Suppressor macrophage treated with lipopolysaccharide for 4 hours (primary cell): Measurements from ENCODE around the gene SPTLC1.
"Not testable (repeated sequence)": the region's sequence is repeated elsewhere in the genome, so short reads cannot be mapped to it uniquely, and the experiment has no call there.

Source experiments
- DNase-seq: peaks from one replicate; pipeline ENCODE4 v3.0.0-alpha.2; 2020

The SPTLC1 gene, protein sequence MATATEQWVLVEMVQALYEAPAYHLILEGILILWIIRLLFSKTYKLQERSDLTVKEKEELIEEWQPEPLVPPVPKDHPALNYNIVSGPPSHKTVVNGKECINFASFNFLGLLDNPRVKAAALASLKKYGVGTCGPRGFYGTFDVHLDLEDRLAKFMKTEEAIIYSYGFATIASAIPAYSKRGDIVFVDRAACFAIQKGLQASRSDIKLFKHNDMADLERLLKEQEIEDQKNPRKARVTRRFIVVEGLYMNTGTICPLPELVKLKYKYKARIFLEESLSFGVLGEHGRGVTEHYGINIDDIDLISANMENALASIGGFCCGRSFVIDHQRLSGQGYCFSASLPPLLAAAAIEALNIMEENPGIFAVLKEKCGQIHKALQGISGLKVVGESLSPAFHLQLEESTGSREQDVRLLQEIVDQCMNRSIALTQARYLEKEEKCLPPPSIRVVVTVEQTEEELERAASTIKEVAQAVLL

DNA sequence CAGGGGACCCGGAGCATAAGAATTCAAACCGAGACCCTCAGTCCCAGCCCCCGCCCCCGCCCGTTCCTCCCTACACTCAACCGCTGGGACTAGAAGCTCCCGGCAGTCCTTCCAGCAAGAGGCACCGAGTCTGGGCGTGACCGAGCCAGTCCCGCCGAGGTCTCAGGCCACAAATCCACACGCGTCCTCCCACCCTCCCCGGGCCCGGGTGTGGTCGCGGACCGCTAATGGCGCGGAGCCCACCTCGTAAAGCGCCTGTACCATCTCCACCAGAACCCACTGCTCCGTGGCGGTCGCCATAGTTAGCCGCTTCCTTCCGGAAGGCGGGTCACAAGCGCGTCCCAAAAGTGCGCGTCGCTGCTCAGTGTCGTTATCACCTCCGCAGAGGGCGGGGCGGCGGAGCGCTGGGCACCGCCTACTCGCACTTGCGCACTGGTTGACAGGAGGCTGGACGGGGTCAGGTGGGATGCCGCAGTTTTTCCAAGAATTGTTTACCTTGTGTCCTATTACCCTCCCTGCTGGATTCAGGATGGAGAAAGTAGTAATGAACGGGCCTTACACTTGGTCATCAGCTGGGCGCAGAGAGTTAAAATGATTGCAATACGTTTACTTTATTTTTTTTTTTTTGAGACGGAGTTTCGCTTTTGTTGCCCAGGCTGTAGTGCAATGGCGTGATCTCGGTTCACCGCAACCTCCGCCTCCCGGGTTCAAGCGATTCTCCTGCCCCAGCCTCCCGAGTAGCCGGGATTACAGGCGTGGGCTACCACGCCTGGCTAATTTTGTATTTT lies at the start of gene SPTLC1:
Gene SPTLC1, minus strand, starts transcription at position 343 of the 788 bp plus-strand sequence. Its CDS starts 43 bp downstream, at position 300.
- DNase-seq, result peak; percentile 97

DNA sequence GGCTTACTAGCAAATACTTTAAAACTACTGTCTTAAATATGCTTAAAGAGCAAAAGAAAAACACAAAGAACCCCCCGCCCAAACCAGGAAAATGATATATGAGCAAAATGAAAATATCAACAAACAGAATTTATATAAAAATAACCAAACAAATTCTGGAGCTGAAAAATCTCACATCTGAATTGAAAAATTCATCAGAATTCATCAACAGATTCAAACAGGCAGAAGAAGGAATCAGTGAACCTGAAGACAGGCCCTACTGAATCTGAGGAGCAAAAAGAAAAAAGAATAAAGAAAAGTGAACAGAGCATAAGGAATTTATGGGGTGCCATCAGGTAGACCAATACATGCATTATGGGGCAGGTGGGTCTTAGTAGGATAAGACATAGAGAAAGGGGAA lies 49.8 kb upstream of the SPTLC1 start:
- DNase-seq, result no peak

DNA sequence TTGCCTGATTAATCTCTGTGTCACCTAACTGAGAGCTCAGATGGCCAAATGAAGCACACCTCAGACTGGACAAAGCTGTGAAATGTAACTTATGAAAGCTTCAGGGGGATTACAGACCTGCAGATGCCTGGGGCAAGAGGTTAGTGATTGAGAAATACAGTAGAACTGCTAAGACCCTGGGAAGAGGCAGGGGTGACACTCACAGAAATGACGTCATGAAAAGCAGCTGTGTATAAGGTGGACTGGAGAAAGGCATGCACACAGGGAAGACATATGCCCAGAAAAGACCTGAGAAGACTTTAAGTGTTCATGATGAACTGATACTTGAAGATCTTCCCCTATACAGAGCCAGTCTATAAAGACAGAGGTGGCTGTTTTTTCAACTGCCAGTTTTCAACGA lies 49.3 kb upstream of the SPTLC1 start:
- DNase-seq, result no peak

DNA sequence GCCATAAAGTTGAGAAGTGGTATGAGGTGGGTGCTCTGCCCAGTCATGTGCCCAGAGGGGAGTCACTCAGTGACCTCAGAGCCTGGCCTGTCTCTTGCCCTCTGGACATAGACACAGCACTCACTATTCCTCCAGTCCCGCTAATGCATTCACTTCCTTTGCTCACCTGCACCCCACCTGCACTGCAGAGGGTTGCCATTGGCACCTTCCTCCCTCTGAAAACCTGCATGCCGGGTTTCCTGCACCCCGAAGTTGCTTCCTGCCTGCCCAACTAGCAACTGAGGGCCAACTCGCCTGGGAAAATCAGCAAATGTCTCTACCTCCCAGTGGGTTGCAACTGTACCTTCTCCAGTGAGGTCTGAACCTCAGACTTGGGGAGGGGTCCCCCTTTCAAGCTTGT lies 48.1 kb upstream of the SPTLC1 start:
- no peak for DNase-seq

DNA sequence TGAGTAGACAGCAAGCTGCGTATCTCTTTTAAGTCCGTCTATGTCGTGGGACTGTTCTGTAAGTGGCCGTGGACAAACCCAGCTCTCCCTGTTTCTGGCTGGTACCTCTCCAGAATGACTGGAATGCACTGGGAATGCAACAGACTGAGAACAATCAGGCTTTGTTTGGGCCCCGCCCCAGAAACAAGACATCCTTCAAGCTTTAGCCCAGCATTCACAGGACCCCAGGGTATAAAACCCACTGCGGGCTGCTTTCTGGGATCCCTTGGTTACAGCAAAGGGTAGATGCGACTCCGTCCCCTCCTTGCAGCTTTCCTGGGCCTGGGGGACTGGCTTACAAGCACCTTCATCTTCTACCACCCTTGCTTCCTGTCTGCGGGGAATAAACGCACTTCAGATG lies 45.6 kb upstream of the SPTLC1 start:
- no peak for DNase-seq

DNA sequence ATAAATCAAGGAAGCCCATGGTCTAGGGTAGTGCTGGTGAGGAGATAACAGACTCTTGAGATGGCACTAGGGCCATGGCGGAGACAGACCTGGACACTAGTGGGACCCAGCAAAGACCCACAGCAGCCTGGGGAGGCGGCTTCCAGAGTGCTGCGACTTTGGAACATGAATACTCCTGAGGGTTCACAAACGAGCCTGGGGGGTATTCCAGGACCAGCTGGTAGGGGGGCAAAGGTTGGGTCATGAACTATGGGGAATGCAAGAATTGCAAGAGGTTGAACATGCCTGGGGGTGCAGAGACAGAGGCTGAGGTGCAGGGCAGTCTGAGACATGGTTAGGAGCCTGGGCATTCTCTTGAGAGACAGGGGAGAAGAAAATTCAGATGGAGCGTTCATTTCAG lies 43.8 kb upstream of the SPTLC1 start:
- DNase-seq, result no peak

DNA sequence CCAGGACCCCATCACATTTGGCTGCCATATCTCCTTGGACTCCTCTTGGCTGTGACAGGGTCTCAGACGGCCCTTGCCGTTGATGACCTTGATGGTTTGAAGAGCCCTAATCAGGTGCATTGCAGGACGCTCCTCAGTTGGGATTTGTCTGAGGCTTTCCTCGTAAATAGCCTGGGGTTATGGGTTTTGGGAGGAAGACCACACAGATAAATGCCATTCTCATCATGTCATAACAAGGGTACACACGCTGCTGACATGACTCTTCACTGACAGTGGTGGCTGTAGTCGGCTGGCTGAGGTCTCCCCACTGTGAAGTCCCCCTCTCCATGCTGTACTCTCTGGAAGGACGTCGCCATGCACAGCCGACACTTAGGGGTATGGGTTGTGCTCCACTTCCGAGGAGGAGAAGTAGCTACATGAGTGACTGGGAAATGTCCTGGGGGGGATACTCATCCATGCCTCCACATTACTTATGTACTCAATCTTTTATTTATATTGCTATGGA lies 42.9 kb upstream of the SPTLC1 start:
- DNase-seq, result no peak

DNA sequence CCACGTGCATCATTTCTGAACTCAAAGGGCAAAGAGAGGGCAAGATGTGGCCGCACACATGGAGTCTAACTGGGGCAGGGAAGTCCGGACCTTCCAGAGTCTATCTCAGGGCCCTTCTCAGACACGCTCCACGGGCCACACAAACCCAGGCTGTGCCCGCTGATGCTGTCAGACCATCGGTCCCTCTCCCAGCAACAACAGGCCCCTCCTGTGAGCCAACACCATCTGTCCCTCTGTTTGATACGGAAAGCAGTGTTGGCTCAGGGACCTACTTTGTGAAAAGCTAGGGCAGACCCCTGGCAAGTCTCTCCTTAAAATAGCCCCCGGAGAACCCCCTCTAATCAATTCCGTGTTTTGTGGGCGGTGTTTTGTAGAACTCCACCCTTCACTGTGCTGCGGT lies 40.5 kb upstream of the SPTLC1 start:
- not testable (repeated sequence) for DNase-seq

DNA sequence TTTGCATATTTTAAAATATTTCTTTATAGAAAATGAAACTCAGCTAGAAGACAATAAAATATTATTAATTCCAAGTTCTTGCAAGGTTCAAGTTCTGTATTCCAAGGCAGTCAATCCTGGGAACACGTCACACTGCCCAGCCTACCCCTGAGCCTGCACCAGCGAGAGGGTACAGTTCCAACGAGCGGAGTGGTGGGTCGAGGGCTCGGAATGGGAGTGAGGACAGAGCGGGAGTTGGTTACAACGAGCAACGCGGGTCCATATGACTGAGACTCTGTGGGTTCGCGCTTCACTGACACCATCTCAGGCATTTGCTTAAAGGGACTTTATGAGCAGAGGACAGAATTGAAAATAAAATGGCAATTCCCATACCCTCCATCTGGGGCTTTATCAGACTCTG lies 40.0 kb upstream of the SPTLC1 start:
- no peak for DNase-seq

DNA sequence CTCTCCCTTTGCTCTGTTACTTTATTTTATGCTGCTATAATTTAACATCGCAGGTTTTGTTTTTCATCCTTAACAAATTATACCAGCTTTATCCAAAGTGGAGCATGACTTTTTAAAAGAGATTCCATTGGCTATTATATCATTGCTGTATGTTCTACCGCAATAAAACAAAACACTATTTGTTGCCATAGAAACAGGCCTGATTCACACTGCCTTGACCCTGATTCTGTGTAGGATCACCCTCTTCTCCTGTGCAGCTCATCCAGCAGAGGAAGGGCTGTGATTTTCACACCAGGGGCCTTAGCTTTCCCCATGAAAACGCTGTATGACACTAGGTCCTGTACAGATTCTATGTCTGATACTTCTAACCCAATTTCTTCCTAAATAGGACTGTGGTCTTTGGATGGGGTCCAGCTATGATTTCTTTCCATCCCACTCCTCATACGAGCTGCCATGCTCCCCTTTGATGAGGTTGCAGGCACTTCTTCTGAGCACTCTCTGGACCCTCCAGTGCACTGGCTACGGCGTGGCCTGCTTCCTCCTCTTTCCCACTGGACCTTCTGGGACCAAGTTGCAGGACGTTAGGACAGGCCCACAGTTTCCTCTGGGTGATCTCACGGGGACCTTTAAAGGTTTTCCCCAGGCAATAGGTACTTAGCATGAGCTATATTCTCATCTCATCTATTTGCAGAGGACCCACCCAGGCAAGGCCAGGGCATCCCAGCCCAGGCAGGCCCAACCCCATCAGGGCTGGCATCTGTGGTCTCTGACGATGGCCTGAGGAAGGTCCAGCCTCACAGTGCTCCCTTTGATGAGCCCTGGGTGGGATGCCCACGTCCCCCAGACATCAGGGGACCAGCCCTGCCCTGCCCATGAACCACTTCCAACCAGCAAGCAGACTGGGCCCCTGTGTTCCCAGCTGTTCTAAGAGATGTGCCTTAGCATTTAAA lies 38.5 kb upstream of the SPTLC1 start:
- not testable (repeated sequence) for DNase-seq

DNA sequence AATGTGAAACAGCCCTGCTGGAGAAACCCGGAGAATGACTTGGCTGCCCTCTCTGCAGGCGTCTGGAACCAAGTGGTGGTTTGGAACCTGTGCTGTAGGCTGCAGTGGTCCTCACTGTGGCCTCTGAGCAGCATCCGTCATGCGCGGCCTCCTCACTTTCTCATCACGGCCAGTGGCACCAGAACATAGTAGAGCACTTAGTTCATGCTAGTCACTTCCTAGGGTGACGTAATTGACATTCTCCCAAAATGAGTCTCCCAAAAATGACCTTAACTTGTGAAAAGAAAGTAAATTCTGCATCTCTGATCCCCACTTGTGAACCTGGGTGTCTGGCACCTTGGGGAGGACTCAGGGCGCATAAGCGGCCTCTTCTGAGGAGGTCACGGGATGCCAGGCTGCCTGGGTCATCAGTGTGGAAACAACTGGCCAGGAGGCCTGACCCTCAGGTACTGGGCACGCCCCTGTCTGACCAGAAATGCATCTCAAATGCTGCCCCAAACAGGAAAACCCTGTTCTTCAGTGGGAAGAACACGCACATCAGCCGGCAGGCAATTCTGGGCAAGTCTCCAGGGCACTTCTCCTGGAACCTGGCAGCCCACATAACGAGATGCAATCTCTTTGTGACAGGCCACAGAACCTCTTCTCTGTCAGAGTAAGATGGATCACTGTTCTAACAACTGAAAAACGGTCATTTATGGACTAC lies 36.6 kb upstream of the SPTLC1 start:
- no peak for DNase-seq

DNA sequence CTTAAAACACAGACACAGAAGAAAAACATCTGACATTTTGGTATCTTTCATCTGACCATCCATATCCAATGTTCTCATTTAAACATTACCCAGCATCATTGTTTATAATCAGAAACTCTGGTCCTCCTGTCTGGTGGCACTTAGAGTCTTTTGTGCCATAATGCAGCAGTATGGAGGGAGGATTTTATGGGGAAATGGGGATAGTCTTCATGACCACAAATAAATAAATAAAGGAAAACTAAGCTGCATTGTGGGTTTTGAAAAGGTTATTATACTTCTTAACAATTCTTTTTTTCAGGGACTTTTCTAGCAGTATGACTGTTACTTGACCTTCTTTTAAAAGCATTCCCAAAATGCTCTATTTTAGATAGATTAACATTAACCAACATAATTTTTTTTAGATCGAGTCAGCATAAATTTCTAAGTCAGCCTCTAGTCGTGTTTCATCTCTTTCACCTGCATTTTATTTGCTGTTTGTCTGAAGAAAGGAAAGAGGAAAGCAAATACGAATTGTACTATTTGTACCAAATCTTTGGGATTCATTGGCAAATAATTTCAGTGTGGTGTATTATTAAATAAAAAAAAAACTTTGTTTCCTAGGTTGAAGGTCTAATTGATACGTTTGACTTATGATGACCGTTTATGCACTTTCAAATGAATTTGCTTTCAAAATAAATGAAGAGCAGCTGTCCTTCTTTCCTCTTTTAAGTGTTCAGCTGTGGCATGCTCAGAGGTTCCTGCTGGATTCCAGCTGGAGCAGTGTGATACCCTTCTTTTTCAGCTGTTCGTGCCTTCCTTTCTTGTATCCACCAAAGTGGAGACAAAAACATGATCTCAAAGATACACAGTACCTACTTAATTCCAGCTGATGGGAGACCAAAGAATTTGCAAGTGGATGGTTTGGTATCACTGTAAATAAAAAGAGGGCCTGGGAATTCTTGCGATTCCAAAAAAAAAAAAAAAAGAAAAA lies 35.6 kb upstream of the SPTLC1 start:
- DNase-seq, result not testable (repeated sequence)

DNA sequence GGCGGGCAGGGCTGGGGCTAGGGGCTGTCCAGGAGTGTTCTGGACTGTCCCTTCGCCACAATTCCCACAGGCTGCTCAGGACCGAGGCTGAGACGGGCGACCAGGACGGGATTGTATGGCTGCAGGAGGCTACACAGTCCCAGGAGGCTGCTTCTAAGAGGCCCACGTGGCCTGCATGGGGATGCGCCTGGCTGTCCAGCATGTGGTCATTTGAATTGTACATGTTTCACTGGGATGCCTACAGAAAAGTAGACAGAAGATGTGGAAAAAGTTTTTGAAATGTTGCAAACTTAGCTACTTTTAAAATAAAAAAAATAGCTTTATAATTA lies 32.6 kb upstream of the SPTLC1 start:
- DNase-seq, result no peak

DNA sequence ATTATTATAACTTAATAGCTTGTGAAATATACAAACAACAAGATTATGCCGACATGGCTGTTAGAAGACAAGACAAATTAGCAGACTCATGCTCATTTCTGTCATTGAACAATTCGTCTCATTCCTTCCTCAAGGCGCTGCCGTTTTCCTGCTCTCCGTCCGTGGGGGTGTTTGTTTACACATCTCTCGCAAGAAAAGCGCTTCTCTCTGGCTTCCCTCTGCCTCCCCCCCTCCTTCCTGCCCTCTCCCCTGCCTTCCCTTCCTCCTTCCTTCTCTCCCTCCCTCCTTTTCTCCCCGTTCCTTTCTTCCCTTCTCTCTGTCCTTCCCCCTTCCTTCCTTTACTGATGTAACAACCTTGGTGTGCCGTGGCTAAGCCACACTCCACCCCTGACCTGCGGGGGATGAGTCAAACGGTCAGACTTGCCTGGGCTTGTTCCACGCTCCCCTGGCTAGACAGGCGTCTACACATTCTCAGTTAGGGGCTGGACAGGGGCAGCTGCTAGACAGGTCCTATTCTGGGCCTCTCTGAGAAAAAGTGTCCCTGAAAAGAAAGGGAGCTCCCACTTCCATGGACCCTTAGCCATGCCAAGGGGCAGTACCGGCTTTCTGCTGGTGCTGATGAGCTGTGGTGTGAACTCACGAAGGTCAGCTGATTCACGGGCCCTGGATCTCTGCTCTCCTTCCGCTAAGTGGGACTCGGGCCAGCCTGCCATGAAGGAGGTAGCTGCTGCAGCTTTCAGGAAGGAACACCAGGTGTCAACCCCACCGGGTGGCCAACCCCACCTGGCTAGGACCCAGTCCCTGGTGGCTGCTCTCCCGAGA lies 32.0 kb upstream of the SPTLC1 start:
- DNase-seq, result peak; percentile 37

DNA sequence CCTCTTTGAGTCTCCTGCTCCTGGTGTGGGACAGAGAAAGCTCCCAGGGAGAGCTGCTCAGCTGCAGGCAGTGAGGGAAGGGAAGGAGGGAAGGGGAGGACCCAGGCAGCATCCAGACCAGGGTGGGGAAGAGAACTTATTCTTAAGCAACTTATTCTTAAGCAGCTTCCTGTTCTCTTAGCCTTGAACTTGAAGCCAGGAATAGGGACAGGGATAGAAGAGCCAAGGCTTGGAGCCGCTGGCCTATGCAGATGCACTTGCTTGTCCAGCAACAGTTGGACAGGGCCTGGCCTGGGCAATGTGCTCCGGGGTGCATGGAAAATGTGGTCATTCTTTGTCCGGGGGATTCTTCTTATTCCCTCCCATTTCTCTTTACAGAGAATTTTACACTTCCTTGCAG lies 31.4 kb upstream of the SPTLC1 start:
- DNase-seq, result no peak

DNA sequence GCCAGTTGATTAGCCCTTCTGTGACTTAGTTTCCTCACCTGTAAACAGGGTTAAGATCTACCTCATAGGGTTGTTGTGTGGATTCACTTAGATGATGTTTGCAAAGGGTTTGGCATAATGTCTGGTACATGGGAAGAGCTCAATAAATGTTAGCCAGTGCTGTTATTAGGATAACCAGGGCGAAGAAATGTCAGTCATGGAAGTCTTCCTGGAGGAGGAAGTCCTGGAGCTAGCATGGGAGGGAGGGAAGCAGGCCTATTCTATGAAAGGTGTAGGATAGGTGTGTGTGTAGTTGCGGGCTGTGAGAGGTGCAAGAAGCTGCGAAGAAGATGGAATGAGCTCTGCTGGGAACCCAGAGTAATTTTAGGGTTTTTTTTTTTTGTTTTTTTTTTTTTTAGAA lies 30.6 kb upstream of the SPTLC1 start:
- not testable (repeated sequence) for DNase-seq

DNA sequence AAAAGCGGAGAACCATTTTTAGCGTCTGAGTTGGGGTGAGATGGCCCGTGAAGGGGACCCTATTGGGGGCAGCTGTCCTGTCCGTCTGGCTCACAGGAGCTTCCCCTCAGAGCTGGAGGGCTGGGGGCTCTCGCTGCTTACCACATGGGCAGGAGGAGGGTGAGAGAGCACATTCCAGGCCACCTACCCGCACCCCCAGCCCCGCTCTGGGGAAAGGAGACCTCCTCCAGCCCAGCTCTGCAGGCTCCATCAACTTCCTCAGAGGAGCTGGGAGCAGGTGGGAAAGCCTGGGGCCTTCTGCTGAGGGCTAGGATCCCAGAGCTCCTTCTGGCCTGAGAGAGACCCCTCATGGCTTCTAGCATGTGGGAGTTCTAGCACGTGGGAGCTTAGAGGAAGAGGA lies 27.1 kb upstream of the SPTLC1 start:
- no peak for DNase-seq

DNA sequence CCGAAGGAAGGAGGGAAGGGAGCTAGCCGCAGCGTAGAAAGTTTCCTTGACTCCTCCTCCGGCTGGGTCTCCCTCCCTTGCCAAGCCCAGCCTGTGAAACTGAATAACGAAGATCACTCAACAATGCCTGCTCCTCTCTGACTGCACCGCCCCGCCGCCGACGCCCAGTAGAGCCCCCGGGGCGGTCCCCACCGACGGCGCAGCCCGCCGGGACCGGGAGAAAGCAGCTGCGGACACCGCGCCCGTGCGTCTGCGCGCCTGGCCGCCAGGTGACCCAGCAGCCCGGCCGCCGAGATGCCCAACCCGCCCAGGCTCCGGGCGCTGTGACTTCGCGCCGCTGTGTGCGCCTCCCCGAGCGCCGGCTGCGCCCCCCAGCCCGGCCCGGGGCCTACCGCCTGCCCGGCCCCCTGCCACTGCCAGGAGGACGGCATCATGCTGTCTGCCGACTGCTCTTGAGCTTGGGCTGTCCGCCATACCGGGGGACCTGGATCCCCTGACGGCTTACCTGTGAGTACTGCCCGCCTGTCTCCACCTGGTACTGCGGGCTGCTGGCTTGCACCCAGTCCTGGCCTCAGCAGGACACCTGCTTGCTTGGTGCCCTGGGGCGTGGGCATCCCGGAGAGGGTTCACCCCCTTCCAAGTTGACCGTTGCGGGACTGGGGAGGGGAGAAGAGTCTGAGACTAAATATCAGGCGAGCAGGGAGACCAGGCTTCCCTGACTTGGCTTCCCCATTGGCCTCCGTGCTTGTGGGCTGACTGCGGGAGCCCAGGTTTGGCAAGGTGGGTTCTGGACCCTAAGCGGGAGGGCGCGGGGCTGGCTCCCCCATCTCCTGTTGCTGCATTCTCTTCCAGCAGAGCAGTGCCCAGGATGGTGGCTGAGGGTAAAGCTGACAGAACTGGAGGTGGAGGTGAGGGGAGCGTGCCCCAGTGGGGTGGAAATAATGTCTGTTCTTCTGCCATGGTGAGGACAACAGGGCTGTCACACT lies 26.2 kb upstream of the SPTLC1 start:
- no peak for DNase-seq

DNA sequence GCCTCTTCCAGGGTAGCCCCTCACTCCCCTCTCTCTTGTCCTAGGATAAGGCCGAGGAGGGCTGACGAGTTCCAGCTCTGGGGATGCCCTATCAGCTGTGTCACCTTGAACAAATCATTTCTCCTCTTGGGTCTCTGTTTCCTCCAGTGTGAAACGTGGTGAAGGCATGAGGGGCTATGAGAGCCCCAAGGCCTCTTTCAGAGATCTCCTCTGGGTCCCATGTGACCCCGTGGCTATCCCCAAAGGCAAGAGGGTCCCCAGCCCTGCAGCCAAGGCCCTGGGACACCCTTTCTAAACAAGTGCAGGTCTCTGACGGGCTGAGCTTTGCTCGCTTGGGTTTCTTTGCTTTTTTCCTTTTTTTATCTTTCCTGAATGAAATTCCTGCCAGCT lies 25.5 kb upstream of the SPTLC1 start:
- DNase-seq, result no peak
